Measurements from ENCODE around the gene GRK6.

GRK6 gene

DNA sequence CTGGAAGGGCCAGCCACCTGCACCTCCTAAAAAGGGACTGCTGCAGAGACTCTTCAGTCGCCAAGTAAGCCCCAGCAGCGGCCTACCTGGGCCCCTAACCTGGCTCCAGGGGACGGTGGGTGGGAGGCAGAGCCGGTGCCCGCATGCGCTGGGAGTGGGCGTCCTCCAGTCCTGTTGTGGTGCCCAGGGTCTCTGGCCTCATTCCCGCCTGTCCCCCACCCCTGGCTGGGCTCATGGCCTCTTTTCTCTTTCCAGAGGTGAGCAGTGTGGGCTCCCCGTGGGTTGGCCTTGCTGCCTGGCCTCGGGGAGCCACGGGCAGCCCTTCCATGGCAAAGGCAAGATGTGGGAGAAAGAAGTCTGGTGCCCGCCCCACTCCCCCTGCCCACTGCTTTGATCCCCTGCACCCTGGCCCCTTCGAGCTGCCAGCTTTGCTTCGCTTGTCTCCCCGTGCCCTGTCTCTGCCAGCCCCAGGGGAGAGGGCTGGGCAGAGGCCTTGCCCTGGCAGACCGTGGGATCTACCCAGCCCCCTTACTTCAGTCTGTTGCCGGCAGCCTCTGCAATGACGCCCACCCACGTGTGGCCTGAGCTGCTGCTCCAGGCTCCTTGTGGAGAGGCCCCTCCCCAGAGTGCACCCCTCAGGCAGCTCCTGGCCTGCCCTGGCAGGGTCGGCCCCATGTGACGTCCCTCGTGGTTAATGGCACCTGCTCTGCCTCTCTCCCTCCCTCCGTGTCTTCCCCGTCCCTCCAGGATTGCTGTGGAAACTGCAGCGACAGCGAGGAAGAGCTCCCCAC is 14.7 kb downstream of the GRK6 start:
- no peak for DNase-seq

DNA sequence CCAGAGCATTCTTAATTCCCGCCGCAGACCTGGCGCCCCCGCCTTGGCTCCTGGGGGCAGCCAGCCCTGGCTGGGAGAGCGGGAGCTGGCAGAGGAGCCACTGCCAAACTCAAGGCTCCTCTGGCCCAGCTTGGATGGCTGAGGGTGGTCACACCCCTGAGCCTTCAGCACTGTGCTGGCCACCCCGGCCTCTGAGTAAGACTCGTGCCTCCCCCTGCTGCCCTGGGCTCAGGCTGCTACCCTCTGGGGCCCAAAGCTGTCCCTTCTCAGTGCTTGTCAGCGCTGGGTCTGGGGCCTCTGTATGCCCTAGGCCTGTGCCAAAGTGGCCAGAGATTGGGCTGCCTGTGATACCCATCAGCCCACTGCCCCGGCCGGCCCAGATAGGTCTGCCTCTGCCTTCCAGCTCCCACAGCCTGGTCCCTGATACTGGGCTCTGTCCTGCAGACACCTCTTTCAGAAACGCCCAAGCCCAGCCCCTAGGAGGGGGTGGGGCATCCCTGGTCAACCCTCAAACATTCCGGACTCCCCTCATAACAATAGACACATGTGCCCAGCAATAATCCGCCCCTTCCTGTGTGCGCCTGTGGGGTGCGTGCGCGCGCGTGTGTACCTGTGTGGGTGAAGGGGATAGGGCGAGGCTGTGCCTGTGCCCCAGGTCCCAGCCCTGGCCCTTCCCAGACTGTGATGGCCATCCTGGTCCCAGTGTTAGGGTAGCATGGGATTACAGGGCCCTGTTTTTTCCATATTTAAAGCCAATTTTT is 15.8 kb downstream of the GRK6 start:
- DNase-seq = no peak

DNA sequence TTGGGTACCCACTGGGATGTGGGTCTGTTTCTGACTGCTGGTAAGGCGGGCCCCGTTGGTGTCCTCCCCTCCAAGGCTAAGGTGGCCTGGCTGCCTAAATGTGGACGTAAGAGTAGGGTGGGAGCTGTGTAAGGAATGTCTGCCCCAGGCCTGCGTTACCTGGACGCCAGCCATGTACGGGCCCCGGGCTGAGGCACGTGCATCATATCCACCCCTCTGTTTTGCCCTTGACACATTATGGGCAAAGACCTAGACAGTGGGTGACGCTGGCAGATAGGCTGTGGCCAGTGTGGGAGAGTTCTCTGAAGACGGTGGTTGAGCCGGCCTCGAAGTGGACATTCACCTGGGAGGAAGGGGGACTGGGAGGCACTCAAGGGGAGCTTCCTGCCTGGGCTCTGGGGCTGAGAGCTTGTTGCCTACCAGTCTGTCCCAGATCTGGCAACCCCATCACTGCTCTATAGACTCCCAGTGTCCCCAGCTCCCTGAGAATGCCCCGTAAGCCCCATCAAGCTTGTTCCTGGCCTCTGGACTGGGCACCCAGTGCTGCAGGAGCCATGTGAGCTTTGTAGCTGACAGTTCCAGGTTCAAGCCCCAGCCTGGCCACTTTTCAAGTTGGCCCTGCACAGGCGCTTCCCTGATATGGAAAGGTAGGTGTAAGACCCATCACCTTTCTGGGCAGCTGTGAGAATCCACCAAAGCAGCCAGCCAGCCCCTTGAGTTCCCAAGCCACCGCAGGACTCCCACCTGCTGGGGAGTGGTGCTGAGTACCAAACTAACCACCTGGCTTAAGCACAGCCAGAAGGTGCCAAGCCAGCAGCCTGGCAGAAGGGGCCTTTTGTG is 16.9 kb downstream of the GRK6 start:
- DNase-seq = no peak

DNA sequence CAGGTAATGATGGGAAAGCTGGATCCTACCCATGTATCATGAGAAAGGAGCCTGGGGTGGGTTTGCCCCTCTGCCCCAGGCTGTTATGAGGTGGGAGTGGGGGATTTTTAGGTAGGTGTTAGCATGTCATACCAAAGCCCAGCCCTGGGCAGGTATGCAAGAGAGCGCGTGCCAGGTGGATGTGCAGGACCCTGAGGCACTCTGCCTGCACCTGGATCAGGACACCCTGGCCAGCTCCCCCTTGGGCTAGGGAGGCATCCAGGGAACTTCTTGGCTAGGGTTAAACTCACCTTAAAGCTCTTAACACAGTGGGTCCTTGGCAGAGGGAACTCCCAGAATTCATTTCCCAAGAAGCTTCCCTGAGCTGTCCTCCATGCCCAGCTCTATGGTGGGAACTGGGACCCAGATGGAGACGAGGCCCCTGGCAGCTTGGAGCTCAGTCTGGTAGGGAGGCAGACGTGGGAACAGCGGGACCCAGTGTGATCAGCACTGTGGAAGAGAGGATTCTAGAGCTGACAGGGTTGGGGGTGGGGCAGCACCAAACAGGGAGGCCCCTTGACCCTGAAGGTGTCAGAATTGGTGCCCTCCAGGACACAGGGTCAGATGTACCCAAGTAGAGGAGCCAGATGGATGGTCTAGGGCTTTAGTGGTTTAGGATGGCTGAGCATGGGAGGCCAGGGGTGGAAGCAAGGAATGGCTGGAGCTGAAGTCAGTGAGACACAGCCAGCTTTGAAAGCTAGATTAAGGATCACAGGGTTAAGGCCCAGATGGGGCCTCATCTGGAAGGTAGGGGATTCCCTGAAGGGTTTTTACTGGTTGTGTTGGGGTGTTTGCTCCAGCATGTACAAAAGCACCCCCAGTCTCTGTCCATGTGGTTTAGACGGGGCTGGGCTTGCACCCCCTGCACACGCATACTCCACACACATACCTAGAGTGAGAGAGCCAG is 17.9 kb downstream of the GRK6 start:
- no peak for DNase-seq

DNA sequence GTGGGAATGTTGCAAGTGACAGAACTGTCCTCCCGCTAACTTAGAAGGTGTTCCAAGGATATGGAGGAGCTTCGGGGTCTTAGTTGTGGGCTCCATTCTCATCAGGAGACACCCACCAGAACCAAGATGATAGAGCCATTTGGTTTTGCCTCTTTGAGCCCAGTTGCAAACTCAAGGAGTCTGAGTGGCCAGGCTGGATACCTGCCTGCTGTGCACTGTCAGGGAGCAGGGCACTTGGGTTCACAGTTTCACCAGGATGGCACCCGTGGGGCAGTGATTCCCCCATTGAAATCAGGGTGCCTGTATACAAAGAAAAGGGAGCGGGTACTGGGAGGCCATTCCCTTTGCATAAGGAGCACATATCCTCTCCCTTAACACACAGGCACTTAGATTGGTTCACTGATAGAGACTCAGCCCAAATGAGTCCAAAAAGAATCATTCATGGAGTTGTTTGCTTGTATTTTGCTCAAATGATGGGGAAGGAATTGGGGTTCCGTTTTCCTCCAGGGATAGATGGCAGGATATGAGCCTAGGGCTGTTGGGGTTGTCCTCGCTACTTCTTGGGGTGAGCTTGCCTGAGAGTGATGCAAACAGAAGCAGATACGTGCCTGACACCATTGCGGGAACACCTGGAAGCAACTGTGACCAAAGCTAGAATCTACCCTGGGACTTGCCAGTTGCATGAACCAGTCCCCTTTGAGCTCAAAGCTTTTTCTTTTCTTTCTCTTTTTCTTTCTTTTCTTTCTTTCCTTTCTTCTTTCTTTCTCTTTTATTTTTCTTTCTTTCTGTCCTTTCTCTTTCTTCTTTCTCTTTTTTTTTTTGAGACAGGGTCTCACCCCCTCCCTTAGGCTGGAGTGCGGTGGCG is 18.8 kb downstream of the GRK6 start:
- peak; percentile 25 for DNase-seq

DNA sequence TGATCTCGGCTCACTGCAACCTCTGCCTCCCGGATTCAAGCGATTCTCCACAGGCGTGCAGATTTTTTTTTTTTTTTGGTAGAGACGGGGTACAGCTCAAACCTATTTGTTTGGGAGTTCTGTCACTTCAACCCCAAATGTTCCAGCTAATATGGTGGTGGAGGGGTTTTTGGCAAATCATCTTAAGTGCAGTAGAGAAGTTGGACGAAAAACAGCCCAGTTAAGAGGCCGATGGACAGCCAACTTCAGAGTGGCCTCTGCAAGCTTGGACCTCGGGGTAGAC is 19.4 kb downstream of the GRK6 start:
- DNase-seq = no peak

DNA sequence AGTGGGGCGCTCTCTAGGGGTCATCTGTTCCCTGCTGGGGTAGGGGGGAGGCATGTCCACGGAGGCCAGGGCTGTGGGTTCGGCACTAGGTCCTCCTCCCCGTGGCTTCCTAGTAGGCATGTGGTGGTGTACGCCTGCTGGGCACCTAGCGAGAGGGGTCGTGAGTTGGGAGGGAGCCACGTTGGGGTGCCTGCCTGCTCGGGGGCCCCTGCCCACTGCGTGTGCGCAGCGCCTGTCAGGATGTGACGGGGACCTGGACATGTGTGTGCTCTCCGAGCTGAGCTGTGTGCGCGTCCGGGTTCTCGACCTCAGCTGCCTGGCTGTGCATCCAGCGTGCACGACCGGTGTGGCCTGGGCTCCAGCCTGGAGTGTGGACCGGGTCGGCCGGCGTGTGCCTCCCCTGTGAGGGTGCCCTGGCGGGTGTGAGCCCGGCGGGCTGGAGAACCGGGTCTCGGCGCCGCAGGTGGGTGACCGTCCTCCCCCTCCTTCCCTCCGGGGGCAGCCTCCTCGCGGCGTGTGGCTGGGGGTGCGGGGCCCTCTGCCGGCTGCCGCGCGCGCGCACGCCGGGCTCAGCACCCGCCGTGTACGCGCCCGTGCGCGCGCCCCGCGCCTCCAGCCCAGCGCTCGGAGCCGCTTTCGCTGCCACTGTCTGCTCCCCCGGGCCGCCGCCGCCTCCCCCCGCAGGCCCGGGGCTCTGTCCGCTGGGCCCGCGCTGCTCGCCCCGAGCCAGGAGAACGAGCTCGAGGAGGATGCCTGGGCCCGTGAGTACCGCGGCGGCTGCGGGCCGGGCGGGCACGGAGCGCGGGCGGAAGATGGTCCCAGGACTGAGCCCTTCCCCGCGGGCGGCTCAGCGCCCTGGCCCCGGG is 20.0 kb downstream of the GRK6 start, which contains the start of gene PRR7:
Gene PRR7 (plus strand): TSS at position 615 of the 866 bp plus-strand sequence. CDS start 8,254 bp downstream, outside the sequence.
- DNase-seq = peak; percentile 81

DNA sequence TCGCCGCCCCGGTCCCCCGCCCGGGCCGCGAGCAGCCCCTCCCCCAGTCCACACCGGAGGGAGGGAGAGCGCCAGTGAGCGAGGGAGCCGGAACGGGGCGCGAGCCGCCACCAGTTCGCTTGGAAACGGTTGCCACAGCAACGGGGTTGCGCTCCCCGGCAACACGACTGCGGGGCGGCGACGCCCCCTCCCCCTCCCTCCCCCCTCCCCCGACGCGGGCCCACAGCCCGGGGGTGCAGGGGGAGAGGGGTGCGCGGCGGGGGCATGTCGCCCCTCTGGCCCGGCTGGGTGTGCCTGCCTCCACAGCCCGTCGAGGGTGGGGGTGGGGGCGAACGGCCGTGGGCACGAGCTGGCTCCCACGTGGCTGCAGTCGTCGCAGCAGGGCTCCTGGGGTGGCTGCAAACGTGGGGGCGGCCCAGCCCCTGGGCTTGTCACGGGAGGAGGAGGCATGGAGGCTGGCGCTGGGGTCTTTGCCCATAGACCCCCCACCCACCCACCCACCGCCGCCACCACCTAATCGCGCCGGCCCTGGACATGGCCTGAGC is 20.7 kb downstream of the GRK6 start:
- DNase-seq = peak; percentile 79

DNA sequence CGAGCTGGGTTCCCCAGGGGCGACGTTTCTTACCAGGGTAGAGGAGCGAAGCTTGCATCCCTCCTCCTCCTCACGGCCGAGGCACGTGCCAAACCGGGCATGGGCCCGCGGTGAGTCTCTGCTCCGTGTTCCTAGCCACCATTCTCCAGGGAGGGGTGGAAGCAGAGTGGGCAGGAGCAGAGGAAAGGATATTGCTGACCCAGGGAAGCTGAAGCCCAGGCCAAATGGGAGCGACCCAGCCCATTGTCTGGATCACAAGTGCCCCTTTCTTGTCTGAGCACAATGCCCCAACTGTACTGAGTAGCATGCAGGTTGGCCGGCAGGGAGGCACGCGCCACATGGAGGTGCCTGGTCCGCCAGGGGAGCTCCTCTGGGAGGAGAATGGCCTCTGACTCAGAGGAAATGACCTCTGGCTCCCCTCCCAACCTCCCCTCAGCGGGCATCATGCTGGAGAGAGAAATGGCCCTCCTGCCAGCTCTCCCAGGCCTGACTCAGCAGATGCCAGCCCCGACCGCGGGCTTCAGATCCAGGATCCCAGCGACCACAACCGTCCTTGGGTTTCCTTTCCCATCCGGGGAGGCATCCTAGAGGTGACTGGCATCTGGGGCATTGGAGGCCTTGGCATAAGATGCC is 21.3 kb downstream of the GRK6 start:
- peak; percentile 28 for DNase-seq

DNA sequence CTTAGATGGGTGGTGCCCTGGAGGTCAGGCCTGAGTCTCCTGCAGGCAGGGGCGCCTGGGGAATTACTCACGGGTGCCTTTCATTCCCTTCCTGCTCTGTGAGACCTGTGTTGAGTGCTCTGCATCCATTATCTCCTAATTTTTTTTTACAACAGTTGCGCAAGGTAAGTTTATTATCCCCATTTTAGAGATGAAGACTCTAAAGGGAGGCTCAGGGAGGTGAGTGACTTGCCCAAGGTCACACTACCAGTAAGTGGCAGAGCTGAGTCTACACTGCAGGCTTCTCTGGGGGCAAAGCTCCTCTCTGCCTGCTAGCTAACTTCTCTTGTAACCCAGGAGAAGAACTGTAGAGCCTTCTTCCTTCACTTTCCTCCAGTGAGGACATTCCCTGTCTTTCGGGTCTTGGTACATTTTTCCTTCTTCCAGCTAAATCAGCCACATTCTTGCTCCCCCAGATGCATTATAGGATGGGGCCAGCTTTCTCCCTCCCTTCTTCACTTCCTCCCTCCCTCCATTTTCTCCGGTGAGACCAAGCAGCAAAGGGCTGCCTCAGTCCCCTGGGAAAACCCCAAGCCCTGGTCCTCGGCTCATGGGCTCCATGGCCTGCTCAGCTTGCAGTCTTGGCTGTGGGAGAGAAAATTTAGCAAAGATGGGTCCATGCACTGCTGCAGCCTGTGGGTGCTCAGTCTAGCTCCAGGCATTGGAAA is 21.9 kb downstream of the GRK6 start:
- no peak for DNase-seq

DNA sequence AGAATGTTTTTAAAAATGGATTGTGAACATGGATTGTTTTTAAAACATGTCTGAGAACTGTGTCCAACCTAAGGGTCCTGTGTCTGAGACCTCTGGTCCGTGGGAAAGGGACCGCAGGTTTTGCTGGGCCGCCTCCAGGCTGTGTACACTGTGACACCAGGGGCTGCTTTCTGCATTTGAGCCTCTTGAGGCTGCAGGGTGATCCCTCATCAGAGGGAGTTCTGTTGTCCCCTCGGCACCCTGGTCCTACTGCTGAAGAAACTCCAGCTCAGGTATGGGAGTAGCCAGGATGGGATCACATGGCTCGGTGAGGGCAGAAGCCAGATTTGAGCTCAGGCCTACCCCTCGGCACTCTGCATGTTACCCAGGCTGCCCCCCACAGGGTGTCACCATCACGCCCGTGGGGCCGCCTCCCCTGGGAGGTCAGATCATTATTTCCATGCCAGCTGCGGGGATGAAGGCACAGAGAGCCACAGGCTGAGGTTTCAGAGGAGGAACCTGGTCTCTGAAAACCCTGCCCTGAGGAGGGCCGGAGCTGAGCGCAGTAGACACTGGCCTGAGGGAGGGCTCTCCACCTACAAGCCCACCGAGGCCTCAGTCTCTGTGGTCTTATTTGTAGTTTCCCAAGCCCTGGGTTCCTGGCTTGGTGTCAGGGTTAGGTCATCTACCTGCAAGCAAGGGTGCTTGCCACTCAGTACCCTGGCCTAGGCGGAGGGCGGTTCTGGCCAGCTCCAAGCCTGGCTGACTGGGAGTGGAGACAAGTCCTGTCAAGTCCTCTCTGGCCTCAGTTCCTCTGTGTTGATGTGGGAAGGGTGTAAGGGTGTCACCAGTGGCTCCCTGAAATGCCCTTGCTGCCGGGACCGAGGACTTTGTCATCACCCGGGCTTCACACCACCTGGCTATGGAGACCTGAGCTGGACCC is 22.9 kb downstream of the GRK6 start:
- DNase-seq = no peak

DNA sequence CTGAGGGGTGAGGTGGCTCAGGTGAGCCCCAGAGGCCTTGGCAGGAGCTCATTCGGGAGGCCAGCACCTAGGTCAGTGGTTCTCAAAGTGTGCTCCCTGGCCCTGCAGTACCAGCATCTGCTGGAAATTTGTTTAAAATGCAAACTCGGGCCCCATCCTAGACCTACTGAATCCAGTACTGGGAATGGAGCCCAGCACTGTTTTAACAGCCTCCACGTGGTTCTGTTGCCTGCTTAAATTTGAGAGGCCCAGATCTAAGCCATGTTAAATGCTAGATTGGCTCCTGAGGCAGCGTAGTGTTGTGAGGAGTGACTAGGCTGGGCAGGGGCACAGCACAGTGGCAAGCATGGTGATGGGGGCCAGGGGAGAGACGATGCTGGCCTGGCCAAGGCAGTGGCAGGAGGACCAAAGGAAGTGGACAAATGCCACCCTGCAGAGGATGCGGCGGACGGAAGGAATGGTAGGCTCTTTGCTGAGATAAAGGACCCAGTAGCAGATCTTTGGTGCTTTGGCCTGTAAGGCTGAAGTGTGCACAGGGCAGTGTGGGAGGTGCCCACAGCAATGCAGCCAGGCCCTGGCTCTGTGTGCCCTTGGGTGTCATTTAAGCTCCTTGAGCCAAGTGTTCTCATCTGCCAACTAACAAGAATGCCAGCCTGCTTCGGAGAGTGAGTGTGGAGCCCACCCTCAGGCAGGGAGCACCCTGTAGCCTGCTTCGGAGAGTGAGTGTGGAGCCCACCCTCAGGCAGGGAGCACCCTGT is 24.4 kb downstream of the GRK6 start:
- DNase-seq = no peak

DNA sequence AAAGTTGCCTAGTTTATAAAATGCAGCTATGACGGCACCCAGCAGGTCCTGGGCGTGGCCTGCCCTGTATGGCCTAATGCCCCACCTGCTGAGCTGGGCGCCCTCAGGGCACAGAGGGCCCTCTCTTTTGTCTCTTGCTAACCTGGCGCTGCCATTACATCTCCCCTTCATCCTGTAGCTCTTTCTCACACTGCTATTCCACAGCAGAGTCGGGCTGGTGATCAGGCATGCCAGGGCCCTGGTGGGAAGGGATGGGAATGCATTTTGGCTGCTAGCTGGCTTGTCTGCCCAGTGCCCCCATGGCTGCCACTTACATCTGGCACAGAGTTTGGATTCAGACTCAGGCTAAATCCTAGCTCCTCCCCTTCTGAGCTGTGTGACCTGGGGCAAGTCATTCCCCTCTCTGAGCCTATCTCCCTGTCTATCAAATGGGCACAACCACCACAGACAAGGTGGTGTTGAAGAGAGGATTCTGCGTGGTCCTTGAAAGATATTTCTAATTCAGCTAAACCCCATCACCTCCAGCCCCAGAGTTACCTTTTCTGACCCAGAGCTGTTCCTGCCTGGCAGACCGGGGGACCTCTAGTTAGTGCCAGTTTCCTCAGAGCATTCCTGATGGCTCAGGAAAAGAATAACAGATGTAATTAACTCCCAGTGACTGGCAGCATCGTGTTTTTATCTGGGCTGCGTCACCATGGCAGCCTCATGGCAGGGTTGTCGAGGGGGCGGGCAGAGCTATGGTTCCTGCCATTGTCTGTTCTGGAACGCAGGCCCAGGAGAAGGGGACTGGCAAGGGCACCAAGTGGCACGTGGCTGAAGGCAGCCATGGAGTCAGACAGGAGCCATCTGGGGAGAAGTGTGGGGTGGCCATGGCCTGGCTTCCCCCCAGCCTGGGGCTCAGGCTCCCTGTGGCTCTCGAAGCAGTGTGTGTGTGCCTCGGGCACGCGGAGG is 26.5 kb downstream of the GRK6 start:
- DNase-seq = no peak

DNA sequence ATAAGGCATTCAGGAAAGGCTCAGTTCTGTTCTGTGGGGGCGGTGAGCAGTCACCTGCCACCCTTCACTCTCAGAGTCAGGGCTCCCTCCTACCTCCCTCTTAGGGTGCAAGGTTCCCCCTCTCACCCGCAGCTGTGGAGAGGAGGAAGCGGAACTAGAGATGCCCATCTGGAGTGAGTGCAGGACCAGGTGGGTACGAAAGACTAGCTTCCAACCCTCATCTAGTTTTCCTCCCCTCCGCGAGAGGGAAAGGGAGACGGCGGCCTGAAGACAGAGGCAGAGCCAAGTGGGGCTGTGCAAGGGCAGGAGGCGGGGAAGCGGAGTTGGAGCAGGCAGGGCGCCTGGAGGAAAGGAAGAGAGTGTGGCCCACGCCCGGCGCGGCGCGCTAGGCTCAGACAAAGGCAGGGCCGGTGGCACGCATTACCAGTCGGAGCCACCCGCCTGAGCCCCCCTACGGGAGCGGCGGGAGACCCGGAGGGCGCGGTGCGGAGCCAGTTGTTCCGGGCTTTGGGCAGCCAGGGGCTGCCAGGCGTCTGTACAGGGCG is 27.4 kb downstream of the GRK6 start:
- no peak for DNase-seq

DNA sequence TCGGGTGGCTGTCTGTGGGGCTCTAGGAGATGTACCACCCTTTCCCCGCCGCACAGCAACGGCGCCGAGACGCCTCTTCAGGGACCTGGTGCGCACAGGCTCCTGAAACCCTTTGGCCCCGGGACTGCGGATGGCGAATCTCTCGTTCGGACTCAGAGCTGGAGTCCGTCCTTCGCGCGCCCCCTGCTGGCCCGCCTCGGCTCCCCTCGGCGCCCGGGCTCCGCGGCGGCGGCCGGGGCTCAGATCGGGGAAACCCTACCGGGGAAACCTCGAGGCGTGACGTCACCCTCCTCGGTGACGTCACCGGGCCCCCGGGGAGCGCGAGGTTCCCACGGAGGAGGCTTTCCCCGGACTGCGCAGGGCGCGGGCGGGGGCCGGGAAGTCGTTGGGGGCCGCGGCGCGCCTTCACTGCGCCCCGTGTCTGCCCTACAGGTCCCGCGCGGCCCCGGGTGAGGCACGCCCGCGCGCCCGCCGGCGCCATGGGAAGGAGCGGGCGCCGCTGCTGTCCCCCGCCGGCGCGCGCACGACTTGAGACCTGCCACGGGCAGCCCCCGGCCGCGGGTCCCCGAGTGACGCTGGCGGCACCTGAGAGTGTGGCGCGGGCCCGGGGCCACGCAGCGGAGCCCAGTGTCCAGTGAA is 28.0 kb downstream of the GRK6 start:
- peak; percentile 93 for DNase-seq
